Fibroblast of peridontal ligament (primary cell): Measurements from ENCODE around the gene NBPF1.
"Not testable (repeated sequence)": the region's sequence is repeated elsewhere in the genome, so short reads cannot be mapped to it uniquely, and the experiment has no call there.

ENCODE experiments used
- DNase-seq: peaks from one replicate; pipeline ENCODE4 v3.0.0-alpha.2; 2010; ENCODE audit errors: extremely low read depth

The NBPF1 gene

DNA sequence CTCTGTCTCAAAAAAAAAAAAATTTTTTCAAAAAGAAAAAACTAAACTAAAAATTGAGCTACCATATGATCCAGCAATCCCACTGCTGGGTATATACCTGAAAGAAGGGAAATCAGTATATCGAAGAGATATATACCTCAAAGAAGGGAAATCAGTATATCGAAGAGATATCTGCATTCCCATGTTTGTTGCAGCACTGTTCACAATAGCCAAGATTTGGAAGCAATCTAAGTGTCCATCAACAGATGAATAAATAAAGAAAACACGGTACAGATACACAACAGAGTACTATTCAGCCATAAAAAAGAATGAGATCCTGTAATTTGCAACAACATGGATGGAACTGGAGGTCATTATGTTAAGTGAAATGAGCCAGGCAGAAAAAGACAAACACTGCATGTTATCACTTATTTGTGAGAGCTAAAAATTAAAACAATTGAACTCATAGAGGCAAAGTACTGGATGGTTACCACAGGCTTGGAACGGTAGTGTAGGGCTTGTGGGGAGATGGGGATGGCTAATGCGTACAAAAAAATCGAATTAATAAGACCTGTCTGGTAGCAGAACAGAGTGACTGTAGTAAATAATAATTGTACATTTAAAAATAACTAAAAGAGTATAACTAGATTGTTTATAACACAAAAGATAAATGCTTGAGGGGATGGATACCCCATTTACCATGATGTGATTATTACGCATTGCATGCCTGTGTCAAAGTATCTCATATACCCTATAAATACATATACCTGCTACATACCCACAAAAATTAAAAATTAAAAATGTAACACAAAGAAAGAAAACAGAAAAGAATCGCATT, 28.0 kb upstream of the NBPF1 start:
- DNase-seq = not testable (repeated sequence)

DNA sequence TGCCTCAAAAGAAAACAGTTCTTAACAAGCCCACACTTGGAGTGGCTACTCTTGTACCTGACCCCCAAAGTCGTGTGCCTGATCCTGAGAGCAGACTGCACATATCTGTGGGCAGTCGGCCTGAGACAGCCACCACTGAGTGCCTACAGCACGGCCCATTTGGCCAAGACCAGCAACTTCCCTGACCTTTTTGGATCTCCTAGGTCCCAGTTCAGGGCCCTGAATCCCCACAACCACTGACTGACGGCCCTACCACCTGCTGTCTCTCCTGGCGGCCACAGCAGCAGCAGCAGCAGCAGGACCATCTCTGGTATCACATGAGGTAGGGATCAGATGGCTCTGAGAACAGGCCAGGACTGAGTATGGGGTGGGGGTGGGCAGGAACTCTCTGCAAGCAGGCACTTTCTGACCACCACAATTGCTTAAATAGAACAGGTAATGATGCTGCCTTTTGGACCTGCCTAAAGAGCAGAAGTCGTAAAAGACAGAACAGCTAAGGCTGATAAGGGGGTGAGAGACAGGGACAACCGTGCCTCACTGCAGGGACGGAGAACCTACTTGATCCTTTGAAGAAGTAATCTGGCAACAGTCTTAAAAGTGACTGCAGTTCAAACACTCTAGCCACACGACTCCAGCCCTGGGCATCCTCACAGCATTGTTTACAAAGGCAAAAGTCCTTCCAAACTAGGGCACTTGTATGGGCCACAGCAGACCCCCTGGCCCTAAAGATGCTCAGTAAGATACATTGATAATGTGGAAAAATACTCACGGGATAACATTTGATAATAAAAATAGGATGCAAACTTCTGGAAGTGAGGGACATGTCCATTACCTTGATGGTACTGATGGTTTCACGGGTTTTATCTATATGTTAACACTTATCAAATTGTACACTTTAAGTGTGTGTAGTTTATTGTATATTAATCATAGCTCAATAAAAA, 26.0 kb upstream of the NBPF1 start:
- not testable (repeated sequence) for DNase-seq

DNA sequence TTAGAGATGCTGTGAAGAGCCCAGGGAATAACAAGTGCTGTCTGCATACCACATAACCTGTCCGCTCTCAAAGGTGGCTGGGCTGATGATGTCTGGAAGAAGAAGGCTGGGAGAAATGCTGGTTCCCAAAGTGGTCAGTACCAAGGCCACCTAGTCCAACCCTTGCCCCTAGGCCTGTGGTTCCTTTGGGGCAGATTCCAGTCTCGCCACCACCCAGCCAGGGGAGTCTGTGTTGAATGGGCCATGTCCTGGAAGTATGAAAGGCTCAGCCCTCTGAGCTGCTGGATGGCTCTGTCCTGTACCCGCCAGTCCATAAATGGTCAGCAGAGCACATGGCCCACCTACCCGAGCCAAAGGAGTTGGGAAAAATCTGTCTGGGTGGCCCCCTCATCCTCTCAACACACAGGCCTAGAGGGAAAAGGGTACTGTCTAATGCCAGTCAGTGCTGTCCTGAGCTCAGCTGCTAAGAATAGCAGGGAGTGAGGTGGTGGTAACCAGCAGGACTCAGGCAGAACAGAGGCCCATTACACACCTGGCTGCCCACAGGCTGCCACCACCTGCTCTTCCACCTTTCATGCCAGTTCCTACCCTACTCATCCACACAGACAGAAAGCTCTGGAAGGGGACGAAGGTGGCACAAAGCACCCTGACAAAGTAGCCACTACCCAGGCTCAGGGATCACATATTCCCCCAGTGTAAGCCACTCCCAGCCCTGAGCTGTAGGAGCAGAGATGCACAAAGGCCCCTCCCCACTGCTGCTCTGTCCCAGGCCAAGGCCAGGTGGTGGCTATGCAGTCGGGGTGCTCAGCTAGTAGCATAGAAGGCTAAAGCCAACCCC, 24.8 kb upstream of the NBPF1 start:
- not testable (repeated sequence) for DNase-seq

DNA sequence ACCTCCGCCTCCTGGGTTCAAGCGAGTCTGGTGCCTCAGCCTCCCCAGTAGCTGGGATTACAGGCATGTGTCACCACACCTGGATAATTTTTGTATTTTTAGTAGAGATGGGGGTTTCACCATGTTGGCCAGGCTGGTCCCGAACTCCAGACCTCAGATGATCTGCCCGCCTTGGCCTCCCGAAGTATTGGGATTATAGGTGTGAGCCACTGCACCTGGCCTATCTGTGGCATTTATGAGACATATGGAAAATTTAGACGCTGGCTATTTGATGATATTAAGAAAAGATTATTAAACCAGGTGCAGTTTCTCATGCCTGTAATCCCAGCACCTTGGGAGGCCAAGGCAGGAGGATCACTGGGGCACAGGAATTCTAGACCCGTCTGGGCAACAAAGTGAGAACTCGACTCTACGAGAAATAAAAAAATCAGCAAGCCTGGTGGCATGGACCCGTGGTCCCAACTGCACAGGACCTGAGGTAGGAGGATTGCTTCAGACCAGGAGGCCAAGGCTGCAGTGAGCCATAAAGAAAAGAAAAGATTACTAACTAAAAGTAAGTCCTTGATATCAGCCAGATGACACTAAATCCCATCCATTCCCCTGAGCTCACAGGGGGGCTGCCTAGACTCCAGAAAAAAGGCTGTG, 23.3 kb upstream of the NBPF1 start:
- not testable (repeated sequence) for DNase-seq

DNA sequence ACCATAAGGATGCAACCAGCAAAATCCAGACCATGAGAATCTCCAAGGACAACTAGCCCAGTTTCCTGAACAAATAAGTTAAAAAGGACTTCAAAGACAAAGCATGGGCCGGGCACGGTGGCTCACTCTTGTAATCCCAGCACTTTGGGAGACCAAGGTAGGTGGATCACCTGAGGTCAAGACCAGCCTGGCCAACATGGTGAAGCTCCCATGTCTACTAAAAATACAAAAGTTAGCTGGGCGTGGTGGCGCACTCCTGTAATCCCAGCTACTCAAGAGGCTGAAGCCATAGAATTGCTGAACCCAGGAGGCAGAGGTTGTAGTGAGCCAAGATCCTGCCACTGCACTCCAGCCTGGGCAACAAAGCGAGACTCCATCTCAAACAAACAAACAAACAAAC, 22.6 kb upstream of the NBPF1 start:
- DNase-seq = not testable (repeated sequence)

DNA sequence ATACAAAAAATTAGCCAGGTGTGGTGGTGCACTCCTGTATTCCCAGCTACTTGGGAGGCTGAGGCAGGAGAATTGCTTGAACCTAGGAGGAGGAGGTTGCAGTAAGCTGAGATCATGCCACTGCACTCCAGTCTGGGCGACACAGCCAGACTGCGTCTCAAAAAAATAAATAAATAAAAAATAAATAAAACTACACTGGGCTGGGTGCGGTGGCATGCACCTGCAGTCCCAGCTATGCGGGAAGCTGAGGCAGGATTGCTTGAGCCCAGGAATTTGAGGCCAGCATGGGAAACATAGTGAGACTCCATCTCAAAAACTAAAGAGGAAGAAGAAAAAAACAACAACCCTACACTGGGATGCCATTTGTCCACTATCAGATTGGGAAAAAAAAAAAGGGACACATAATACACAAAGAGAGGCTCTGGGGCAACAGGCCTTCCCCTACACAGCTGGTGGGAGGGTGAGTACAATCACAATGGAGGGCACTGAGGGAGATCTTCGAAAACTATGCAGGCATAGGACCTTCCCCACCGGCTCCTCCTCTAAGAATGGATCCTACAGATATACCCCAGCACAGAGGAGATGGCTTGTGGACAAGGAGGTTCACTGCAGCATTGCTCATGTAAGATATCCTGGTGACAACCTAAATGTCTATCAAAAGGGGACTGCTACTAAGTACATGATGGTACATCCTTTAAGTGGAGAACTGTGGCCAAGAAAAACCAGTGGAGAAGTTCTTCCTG, 20.3 kb upstream of the NBPF1 start:
- not testable (repeated sequence) for DNase-seq

DNA sequence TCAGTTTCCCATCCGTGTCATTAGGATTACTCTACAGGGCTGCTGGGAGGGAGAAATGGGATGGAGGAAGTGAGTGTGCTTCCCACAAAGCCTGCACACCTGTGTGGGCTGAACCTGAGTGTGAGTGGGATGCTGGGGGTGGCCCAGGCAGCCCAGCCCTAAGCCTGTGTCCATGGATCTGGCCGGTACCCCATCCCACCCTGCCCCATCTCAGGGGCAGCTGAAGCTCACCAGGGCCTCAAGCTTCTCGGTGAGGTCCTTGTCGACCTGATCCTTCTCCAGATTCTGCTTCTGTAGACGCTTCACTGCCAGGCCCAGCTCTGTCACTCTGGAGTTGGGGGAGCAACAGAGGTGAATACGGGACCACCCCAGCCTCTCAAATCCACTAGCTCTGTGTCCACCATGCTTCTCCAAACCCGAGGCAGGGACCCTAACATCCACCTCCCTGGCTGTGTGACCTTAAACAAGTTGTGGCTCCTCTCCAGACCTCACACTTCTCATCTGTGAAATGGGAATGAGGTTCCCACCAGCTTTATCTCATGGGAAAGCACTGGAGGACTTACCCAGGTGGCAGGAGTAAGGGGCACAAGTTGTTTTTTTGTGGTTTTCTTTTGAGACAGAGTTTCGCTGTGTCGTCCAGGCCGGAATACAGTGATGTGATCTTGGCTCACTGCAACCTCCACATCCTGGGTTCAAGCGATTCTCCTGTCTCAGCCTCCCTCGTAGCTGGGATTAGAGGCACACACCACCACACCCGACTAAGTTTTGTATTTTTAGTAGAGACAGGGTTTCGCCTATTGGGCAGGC, 18.9 kb upstream of the NBPF1 start:
- not testable (repeated sequence) for DNase-seq

DNA sequence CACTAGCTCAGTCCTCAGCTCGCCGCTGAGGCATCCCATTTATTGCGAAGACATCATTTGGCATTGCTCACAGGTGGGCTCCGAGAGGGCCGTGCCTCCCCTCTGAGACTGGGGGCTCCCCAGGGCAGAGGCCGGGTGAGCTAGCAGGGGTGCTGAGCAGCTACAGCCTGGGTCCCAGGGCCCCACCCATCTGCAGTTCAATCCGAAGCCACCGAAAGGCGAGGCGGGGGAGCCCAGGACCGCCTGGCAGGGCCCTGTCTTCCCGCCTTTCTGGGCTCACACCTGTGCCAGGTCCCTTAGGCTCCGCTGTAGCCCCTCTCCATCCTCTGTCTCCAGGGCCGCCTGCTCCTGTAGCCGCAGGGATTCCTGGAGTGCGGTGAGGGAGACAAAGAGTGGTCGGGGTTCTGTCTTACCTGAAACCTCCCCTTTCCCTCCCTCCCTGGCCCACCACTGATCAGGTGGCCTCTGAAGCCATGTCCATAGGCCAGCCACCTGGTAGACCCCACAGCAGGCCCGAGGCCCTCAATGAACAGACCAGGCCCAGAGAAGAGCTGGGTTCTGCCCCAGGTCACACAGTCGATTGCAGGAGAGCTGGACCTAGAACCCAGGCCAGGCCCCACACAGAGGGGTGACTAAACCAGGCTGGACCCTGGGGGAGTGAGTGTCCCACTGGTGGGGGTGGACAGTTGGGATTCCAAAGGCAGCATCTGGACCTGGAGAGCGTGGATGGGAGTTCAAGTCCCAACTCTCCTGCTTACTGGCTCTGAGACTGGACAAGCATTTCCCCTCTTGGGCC, 18.1 kb upstream of the NBPF1 start:
- no peak for DNase-seq

DNA sequence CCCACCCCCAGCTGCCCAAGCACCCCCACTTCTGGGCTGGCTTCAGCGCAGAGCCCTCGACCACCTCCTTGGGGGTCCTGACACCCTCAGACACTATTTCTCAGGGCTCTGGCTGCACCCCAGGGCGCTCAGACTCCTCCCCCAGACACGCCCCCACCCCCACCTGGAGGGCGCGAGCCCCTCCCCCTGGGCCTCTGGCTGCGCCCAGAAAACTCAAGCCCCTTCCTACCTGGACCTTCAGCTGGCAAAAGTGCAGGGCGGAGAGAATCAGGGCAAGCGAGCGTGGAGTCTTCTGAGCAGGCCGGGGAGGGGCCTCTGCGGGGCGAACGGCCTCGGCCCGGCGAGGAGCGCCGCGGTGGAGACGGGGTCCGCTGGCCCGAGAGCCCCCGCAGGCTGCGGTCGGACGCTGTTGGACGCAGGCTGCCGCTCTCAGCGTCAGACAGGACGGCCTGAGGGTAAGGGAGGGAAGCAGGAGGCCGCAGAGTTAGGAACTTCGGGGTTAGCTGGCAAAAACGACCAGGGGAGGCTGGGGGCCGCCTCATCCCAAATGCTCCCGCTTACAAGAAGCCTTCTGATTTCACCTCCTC, 17.4 kb upstream of the NBPF1 start:
- no peak for DNase-seq

DNA sequence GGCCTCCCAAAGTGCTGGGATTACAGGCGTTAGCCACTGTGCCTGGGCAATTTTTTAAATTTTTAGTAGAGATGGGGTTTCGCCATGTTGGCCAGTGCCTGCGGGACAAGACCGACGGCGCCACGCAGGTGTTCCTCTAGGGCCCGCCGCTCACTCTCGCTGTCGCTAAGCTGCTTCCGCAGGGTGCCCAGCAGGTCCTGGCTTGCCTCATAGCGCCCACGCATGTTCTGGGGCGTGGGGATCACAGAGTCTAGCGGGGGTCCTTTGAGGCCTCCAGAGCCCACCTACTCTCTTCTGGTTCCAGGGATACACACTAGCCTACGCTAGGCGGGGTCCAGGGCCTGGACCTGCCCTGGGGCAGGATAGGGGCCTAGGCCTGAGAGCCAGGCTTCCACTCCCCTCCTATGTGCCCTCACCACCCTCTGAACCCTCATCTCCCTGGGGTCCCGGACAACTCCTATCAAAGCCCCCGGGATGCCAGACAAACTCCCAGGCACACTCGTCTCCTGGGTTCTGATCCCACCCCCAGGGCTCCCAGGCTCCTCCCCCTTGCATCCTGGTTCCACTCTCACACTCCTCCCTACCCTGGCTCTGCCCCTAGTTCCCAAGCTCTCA, 16.7 kb upstream of the NBPF1 start:
- not testable (repeated sequence) for DNase-seq

DNA sequence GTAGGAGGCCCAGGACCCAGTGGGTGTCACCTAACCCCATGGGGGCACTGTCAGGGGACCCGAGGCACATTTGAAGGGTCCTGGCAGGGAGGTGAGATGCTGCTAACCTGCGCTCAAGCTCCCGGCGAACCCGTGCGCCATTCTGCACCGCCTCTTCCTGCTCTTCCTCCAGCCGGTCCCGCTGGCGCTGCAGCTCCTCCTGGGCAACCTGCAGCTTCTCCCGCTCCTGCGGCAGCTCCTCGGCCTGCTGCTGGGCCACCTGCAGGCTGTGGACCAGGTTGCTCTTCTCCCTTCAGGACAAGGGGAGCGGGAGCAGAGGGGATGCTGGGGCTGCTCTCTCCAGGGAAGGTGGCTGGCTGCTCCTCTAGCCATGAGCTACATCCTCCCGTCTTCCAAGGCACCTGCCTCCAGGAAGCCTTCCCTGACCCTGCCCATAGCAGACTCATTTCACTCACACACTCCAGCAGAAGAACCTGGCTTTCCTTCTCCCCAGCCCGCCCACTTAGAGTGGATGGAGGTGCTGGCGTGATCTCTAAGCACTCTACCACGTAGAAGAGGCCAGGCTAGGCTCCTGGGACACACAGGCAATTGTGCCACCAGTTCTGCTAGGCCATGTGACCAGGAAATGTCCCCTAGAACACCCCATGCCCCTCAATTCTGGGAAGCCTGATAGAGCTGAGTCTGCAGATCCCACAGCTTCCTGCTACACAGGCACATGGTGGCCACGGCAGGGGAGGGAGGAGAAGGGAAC, 15.2 kb upstream of the NBPF1 start:
- DNase-seq = no peak

DNA sequence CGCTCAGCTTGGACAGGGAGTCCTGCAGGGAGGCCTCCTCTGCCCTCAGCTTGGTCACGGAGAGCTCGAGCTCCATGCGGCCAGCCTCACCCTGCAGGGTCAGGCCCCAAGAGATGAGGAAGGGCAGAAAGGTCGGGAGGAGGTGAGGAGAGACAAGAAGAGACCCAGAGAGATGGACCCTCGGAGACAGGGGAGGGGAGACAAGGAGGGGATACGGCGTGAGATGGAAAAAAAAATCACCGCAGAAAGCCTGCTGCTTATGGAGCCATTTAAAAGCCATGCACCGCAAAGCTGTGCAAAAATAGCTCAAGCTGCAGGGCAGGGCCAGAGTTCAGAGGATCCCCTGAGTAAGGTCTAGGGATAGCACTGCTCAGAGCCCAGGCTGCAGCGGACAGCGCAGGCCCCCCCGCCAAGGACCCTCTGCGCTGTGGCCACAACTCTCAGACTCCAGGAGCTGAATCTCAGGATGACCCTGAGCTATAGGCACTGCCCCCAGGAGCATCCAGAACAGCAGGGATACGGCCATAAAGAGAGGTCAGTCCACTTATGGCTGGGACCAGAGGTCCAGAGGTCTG, 13.1 kb upstream of the NBPF1 start:
- DNase-seq = not testable (repeated sequence)

DNA sequence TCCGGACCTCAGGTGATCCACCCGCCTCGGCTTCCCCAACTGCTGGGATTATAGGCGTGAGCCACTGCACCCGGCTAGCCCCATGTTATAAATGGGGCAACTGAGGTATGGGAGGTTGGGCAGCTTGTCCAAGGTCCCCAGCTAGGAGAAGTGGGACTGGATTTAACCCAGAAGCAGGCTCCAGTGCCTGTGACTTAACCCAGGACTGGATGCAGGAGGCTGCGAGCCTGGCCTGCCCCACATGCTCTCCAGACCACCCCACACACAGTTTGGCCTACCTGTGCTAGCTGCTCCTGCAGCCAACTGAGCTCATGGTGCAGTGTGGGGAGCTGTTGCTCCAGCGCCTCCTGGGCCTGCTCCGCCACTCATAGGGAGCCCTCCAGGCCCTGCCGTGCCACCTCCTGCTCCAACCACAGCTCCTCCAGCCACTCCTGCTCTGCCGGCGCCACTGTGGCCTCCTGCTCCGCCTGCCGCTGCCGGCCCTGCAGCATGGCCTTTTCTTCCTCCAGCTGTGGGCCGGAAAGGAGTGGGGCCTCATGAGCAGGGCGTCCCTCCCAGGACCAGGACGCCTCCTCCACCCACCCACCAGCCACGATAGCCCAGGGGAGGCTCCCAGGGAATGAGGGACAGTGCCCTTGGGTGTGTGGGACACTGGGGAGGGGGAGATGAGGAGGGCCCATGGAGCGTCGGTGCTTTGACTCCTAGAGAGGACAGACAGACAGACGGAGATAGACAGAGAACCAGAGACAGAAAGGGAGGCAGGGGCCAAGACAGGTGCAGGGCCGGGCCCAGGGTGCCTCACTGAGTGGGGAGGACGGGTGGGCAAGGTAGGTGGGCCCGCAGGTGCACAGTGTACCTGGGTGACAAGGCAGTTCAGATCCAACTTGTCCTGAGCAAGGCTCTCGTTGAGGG, 12.4 kb upstream of the NBPF1 start:
- DNase-seq = no peak

DNA sequence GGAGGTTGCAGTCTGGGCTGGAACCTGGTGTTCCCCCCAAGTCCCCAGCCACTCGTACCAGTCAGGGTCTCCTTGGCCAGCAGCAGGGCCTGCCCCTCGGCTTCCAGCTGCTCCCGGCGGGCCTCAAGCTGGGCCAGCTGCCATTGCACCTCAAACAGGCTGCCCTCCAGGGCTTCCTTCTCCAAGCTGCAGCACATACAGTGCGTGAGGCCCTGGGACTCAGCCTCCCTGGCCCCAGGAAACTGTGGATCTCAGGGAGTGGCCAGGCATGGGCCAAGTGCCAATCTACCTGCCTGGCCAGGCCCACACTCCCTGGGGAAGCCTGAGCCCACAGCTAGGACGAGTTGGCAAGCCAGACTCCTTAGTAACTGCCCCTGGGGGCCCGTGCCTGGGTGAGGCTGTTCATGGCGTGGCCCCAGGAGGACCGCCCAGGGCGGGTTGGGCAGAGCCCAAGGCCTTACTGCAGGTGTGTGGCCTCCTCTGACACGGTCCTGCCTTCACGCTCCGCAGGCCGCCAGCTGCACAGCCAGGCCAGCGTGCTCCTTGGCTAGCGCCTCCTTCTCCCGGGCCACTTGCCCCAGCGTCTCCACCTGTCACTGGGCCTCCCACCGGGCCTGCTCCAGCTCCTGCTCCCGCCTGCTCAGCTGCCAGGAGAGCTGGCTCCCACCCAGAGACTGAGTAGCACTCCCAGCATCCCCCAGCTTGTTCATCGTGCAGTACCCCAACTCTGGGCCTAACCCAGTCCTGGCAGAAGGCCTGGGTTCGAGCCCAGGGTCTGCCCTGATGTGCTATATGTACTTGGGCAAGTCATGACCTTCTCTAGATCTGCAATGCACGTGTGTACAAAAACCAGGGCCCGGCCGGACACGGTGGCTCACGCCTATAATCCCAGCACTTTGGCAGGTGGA, 10.7 kb upstream of the NBPF1 start:
- DNase-seq = not testable (repeated sequence)

DNA sequence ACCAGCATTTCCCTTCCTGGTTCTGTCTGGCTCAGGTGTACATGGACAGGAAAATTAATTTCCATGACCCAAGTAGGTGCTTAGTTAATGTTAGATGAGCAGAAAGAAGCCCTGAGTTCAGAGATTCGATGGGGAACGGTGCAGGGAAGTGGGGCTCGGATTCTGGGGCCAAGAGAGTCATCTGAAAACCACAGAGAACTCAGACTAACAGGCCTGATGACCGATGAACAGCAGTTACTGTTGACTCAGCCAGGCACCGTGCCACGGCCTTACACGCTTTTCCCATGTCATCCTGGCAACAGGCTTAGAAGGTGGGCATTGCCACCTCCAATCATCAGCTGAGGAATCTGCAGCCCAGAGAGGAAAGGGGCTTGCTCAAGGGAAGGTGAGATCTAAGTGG, 10.0 kb upstream of the NBPF1 start:
- peak; percentile 74 for DNase-seq
